B cell (primary cell): ENCODE measurements around the gene KDM4E. TPM values are rescaled to one million over a fixed set of nuclear protein-coding genes. Genes with fewer than 3 reads are reported as not detected.

Experiments
- ATAC-seq: fragments of 200-7000 bp; cut with Tn5 transposase; one replicate; pipeline ENCODE4 v1.10.0; 2021; ENCODE audit warnings: low read depth, mild to moderate bottlenecking, moderate number of reproducible peaks, moderate library complexity
- CTCF ChIA-PET: fragments of 350-600 bp; sonication (Branson Sonifier 250); formaldehyde crosslinking; loops from one replicate; lab custom pipeline; 2021; ENCODE audit warnings: antibody characterized with exemption, inconsistent platforms; lab: Charles Lee
- POLR2A ChIA-PET: fragments of 350-600 bp; sonication (Branson Sonifier 250); formaldehyde crosslinking; loops from one replicate; lab custom pipeline; 2021; ENCODE audit warnings: antibody characterized with exemption; lab: Charles Lee
- DNase-seq: peaks from one replicate; pipeline ENCODE4 v3.0.0; 2013
- H2AFZ ChIP-seq: 2 replicates; pipeline ENCODE4 v1.6.1; 2012; ENCODE audit warnings: mild to moderate bottlenecking, low read depth, low read length; ENCODE audit not compliant: insufficient read depth, poor library complexity, severe bottlenecking
- H3K27ac ChIP-seq, 2 donors: 1 replicate in 1 of 2; 2 replicates in 1 of 2; pipeline ENCODE4 v1.5.1; 2012 to 2013; ENCODE audit warnings: low read length in 2 of 2, mild to moderate bottlenecking in 2 of 2, moderate library complexity in 1 of 2
- H3K27me3 ChIP-seq, 4 experiments: fragments of 200-600 bp in 1 of 4; sonication (generic) in 1 of 4; replicated peaks in 1 of 4; 1 replicate in 2 of 4; 2 replicates in 2 of 4; pipeline versions ENCODE4 v1.6.1 to v1.7.0; 2013 to 2016; ENCODE audit warnings: low read length in 3 of 4, mild to moderate bottlenecking in 2 of 4, mixed read lengths in 1 of 4, moderate library complexity in 1 of 4; ENCODE audit not compliant: insufficient read depth in 4 of 4, control insufficient read depth in 3 of 4; ENCODE audit errors: control extremely low read depth in 1 of 4
- H3K36me3 ChIP-seq, 2 experiments: replicated peaks in 1 of 2; 1 replicate in 1 of 2; 2 replicates in 1 of 2; pipeline versions ENCODE4 v1.6.1 to v1.7.1; 2013; ENCODE audit warnings: low read length in 1 of 2; ENCODE audit not compliant: insufficient read depth in 2 of 2, control insufficient read depth in 1 of 2; ENCODE audit errors: control extremely low read depth in 1 of 2, extremely low read depth in 1 of 2
- H3K4me1 ChIP-seq, 2 donors: fragments of 200-600 bp in 1 of 2; sonication (generic) in 1 of 2; 1 replicate in 1 of 2; 2 replicates in 1 of 2; pipeline versions ENCODE4 v1.5.1 to v1.6.1; 2013 to 2017; ENCODE audit warnings: low read length in 2 of 2; ENCODE audit not compliant: control insufficient read depth in 2 of 2, insufficient read depth in 2 of 2
- H3K4me2 ChIP-seq: replicated peaks from 2 replicates; pipeline ENCODE3; 2012; ENCODE audit warnings: mild to moderate bottlenecking, low read depth, low read length; ENCODE audit not compliant: poor library complexity, severe bottlenecking
- H3K4me3 ChIP-seq, 5 experiments: fragments of 200-600 bp in 1 of 5; sonication (generic) in 1 of 5; 1 replicate in 3 of 5; 2 replicates in 2 of 5; pipeline versions ENCODE4 v1.5.1 to v1.7.0; 2011 to 2016; ENCODE audit warnings: low read length in 4 of 5, mild to moderate bottlenecking in 4 of 5, low read depth in 2 of 5, control low read depth in 1 of 5, moderate library complexity in 1 of 5; ENCODE audit not compliant: insufficient read depth in 1 of 5; ENCODE audit errors: control extremely low read depth in 1 of 5, extremely low read depth in 1 of 5
- H3K79me2 ChIP-seq: fragments of 200-600 bp; sonication (generic); one replicate; pipeline ENCODE4 v1.6.0; 2016; ENCODE audit warnings: low read length; ENCODE audit not compliant: control insufficient read depth, insufficient read depth
- H3K9ac ChIP-seq: fragments of 200-600 bp; sonication (generic); 2 replicates; pipeline ENCODE4 v1.6.1; 2017; ENCODE audit warnings: mild to moderate bottlenecking, low read length, moderate library complexity
- H3K9me3 ChIP-seq, 3 donors: one replicate each; pipeline versions ENCODE4 v1.6.1 to v1.7.1; 2013; ENCODE audit warnings: low read length in 2 of 3; ENCODE audit not compliant: control insufficient read depth in 2 of 3, insufficient read depth in 1 of 3; ENCODE audit errors: control extremely low read depth in 1 of 3
- H4K20me1 ChIP-seq: 2 replicates; pipeline ENCODE4 v1.6.0; 2012; ENCODE audit warnings: mild to moderate bottlenecking, low read length; ENCODE audit not compliant: insufficient read depth, control insufficient read depth, poor library complexity, severe bottlenecking
- H3K27ac Mint-ChIP-seq: one replicate; pipeline ENCODE4 v1.8.0; 2021; ENCODE audit warnings: mixed read lengths
- H3K27me3 Mint-ChIP-seq: one replicate; pipeline ENCODE4 v1.8.0; 2021; ENCODE audit warnings: mixed read lengths
- H3K4me1 Mint-ChIP-seq: one replicate; pipeline ENCODE4 v1.8.0; 2021; ENCODE audit warnings: mixed read lengths
- H3K4me3 Mint-ChIP-seq: one replicate; pipeline ENCODE4 v1.8.0; 2021; ENCODE audit warnings: mixed read lengths
- H3K9me3 Mint-ChIP-seq: one replicate; pipeline ENCODE4 v1.8.0; 2022; ENCODE audit warnings: mixed read lengths; ENCODE audit not compliant: insufficient read depth
- EZH2 ChIP-seq: IDR thresholded peaks from 2 replicates; pipeline ENCODE4 v1.6.1; 2012; ENCODE audit warnings: borderline replicate concordance, low read depth, mild to moderate bottlenecking, moderate library complexity, low read length; ENCODE audit not compliant: insufficient read depth, poor library complexity, severe bottlenecking
- WGBS: methylation state at CpG from one replicate; pipeline ENCODE4 v1.1.5; 2013; ENCODE audit warnings: missing lambda C conversion rate; ENCODE audit not compliant: insufficient coverage; 5-methylcytosine and 5-hydroxymethylcytosine counted together
- intact Hi-C: fragments of 100-400 bp; cut with micrococcal nuclease; formaldehyde crosslinking; loops from one replicate; pipeline ENCODE4 v1.10.0; 2022
- polyA plus RNA-seq: library from polyadenylated mRNA; depleted of rRNA; stranded (reverse); fragments of >200 nt; gene quantifications from 2 replicates; pipeline ENCODE4 v1.2.3, GENCODE V29; 2012
- total RNA-seq, 2 donors: library from RNA; stranded (reverse); fragments of 120-200 nt in 1 of 2; gene quantifications; 1 replicate in 1 of 2; 2 replicates in 1 of 2; pipeline versions ENCODE4 v1.2.3 to v1.2.4, GENCODE V29; 2013 to 2022
- TF ChIP-seq, protein P1 (sequence below): fragments of 200-600 bp; IDR thresholded peaks from one replicate; pipeline ENCODE4 v1.8.0; 2022; ENCODE audit warnings: antibody characterized with exemption, mild to moderate bottlenecking

The KDM4E gene
- total and polyA plus RNA-seq, 2 donors (not counting 1 experiment from before 2014, with no cell fraction given): not detected

- Histone ChIP-seq H3K9ac (no peak overlapping the region), H3K4me3 (no peak overlapping the region), H3K36me3 (no peaks in the 10 kb centered on the region), H3K9me3 (no peaks in the 10 kb centered on the region), H3K27ac (no peak overlapping the region), H3K4me2 (no peak overlapping the region), H3K79me2 (no peaks in the 10 kb centered on the region), H3K27me3 (no peaks in the 10 kb centered on the region), H3K4me1 (no peaks in the 10 kb centered on the region), H4K20me1 (no peaks in the 10 kb centered on the region), H2AFZ (no peak overlapping the region)
- Mint-ChIP-seq H3K27me3 (no peaks in the 10 kb centered on the region), H3K4me3 (no peak overlapping the region), H3K27ac (no peak overlapping the region), H3K4me1 (no peaks in the 10 kb centered on the region), H3K9me3 (no peaks in the 10 kb centered on the region)
- WGBS: 88% methylated on average over 13 of the region's 13 CpGs
- POLR2A ChIA-PET: no interaction called here
- CTCF ChIA-PET: no interaction called here
- DNase-seq: no peak
- intact Hi-C loops: no loop called here
- TF ChIP-seq EZH2: no peak
- TF ChIP-seq, protein P1, sequence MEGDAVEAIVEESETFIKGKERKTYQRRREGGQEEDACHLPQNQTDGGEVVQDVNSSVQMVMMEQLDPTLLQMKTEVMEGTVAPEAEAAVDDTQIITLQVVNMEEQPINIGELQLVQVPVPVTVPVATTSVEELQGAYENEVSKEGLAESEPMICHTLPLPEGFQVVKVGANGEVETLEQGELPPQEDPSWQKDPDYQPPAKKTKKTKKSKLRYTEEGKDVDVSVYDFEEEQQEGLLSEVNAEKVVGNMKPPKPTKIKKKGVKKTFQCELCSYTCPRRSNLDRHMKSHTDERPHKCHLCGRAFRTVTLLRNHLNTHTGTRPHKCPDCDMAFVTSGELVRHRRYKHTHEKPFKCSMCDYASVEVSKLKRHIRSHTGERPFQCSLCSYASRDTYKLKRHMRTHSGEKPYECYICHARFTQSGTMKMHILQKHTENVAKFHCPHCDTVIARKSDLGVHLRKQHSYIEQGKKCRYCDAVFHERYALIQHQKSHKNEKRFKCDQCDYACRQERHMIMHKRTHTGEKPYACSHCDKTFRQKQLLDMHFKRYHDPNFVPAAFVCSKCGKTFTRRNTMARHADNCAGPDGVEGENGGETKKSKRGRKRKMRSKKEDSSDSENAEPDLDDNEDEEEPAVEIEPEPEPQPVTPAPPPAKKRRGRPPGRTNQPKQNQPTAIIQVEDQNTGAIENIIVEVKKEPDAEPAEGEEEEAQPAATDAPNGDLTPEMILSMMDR: no peak
- no peak for ATAC-seq
These were observed 26.8 kb upstream of the KDM4E start for GRCh38 chr11:94998285-94998684.

GRCh38 chr11:95003716-95004115, 21.3 kb upstream of the KDM4E start:
- Histone ChIP-seq H3K27me3 (no peaks in the 10 kb centered on the region), H3K27ac (no peak overlapping the region), H2AFZ (no peak overlapping the region), H3K4me1 (no peaks in the 10 kb centered on the region), H3K36me3 (no peaks in the 10 kb centered on the region), H3K79me2 (no peaks in the 10 kb centered on the region), H3K4me2 (no peak overlapping the region), H4K20me1 (no peaks in the 10 kb centered on the region), H3K4me3 (no peak overlapping the region), H3K9ac (no peak overlapping the region), H3K9me3 (peaks cover 0 to 1% (median 0%) of the 10 kb centered on the region in 3 donors)
- CTCF ChIA-PET: interaction anchor here (0.8 kb wide), 1 partner anchor 28 kb away, joined by 3 read pairs; no protein-coding TSS in a partner anchor
- Mint-ChIP-seq H3K27me3 (peaks cover 14% of the 10 kb centered on the region), H3K9me3 (no peaks in the 10 kb centered on the region), H3K4me1 (no peaks in the 10 kb centered on the region), H3K4me3 (no peak overlapping the region), H3K27ac (no peak overlapping the region)
- no peak for TF ChIP-seq EZH2
- TF ChIP-seq, protein P1: no peak
- DNase-seq (no peak), ATAC-seq (no peak)
- POLR2A ChIA-PET: no interaction called here
- intact Hi-C loops: no loop called here
